ENCODE results near the gene ALOX12B. TPM values are rescaled to one million over a fixed set of nuclear protein-coding genes. Genes with fewer than 3 reads are reported as not detected.

The ALOX12B gene
- total and polyA plus RNA-seq, 2 of the 13 experiments (the other 11 are each of a cell fraction or from before 2014, with no cell fraction given): 0.13 TPM; not detected in 1

DNA sequence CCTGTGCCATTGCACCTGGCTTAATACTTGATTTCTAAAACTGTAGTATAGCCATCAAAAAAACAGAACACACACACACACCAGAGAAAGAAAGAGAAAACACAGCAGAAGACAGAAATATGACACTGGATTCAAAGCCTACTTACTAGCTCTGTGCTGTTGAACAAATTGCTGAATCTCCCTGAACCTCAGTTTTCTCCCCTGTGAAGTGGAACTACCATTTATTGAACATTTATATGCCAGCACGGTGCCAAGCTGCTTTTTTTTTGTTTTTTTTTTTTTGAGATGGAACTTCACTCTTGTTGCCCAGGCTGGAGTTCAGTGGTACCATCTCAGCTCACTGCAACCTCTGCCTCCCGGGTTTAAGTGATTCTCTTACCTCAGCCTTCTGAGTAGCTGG, 13.2 kb upstream of the ALOX12B start:
- Histone ChIP-seq H3K27ac (ENCODE audit: extremely low read length, insufficient read depth, low read length) (no peak overlapping the region), H4K20me1 (ENCODE audit: insufficient read depth, low read length) (no peaks in the 10 kb centered on the region), H3K79me2 (ENCODE audit: insufficient read depth, low read length) (no peaks in the 10 kb centered on the region), H2AFZ (ENCODE audit: low read length) (no peak overlapping the region), H3K4me2 (ENCODE audit: low read depth, low read length) (no peak overlapping the region), H3K9me3 (ENCODE audit: low read length) (no peaks in the 10 kb centered on the region), H3K27me3 (ENCODE audit: control insufficient read depth in 1 of 2, insufficient read depth in 2 of 2, low read length in 2 of 2) (peaks cover 6 to 54% of the 10 kb centered on the region in 2 experiments), H3K9ac (ENCODE audit: insufficient read depth, low read depth, low read length) (no peak overlapping the region), H3K36me3 (replicated peaks in 1 of 2; ENCODE audit: control insufficient read depth in 1 of 2, insufficient read depth in 2 of 2, low read length in 2 of 2) (no peaks in the 10 kb centered on the region), H3K4me3 (replicated peaks in 1 of 3; ENCODE audit: insufficient read depth in 1 of 3, low read depth in 2 of 3, low read length in 3 of 3) (no peak overlapping the region), H3K4me1 (ENCODE audit: insufficient read depth, low read length) (no peaks in the 10 kb centered on the region; the same call in 1 of the 2 replicates)
- BruUV-seq (replicated peaks): no TSS peak
- FAIRE-seq (no peak), DNase-seq (ENCODE audit: low spot score) (no peak), ATAC-seq (no peak)
- WGBS (ENCODE audit: low lambda C conversion rate): 24% methylated on average over 2 of the region's 2 CpGs
- intact Hi-C loops (cut with micrococcal nuclease; ENCODE audit: unreplicated experiment) (no loop called here), in situ Hi-C loops (cut with HindIII; ENCODE audit: extremely low pct_ligation_motif_present, low pct_unique_long_range_greater_than_20kb) (no loop called here)
- TF ChIP-seq HNF4G (IDR thresholded peaks at IDR 0.05; ENCODE audit: borderline replicate concordance, low read depth, low read length) (no peak), HNF4G (CRISPR knock-in tag; IDR thresholded peaks at IDR 0.05; ENCODE audit: borderline replicate concordance, low read depth) (no peak), RORA (CRISPR knock-in tag; IDR thresholded peaks at IDR 0.05) (no peak), SNAI1 (CRISPR knock-in tag; IDR thresholded peaks at IDR 0.05; ENCODE audit: borderline replicate concordance) (no peak), GATAD2A (CRISPR knock-in tag; IDR thresholded peaks at IDR 0.05) (no peak), ZNF740 (CRISPR knock-in tag; IDR thresholded peaks at IDR 0.05) (no peak), HMGXB4 (CRISPR knock-in tag; IDR thresholded peaks at IDR 0.05; ENCODE audit: borderline replicate concordance in 1 of 2, low read depth in 1 of 2) (no peak), ZNF879 (CRISPR knock-in tag; IDR thresholded peaks at IDR 0.05) (no peak)
- TF ChIP-seq, protein P1, sequence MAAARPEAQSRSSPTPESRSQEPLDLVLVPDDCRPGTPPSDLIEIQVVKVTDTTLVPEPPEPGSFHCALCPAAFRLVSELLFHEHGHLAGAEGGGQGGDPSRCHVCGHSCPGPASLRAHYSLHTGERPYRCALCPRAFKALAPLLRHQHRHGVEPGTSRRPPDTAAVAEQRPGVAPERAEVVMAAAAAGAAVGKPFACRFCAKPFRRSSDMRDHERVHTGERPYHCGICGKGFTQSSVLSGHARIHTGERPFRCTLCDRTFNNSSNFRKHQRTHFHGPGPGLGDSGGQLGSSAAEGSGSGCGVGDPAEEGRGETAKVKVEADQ (CRISPR knock-in tag; IDR thresholded peaks at IDR 0.05; ENCODE audit: borderline replicate concordance): no peak
- ChIA-PET POLR2A (no interaction called here), CTCF (ENCODE audit: low intra/inter-chr PET ratio, low total read pairs) (no interaction called here)

All from HepG2 (cell line).